Measurements from ENCODE around the gene NKD1.

The NKD1 gene

DNA sequence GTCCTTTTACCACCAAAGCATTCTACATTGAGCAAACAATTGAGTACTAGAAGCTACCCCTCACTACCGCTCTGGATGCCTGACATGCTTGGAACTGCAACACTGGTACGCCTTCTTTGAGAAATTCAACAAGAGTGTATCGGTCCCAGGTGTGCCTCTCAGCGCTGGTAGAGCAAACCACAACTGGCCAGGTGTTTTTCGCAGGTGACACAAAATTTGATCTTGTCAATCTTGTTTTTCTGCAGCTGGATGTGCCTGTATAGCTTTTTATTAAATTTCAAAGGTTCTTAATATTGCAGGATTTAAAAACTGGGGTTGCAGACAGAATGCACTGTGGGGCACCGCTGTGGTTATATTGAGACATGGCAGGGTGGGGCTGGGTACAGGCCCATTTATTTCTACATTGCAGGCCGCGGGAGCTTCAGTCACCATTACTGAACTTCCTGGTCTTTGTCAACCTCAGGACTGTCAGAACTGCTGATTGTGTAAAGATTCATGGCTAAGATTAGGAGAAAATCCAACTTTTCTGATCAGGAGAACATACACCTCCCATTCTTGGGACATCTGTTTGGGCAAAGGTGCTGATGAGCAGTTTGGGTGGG is 137.4 kb downstream of the NKD1 start:
- no peaks in the 10 kb centered on the region for H3K36me3 ChIP-seq (ENCODE audit: insufficient read depth, low read depth, low read length)
- H3K27ac ChIP-seq (ENCODE audit: low read length) = no peak overlapping the region
- no peaks in the 10 kb centered on the region for H3K27me3 ChIP-seq (ENCODE audit: insufficient read depth, low read length)
- H3K4me1 ChIP-seq (ENCODE audit: insufficient read depth, low read length) = no peaks in the 10 kb centered on the region
- H3K4me3 ChIP-seq (ENCODE audit: low read length) = no peak overlapping the region
- H3K9ac ChIP-seq (ENCODE audit: low read depth, low read length) = no peak overlapping the region
- H3K9me3 ChIP-seq (ENCODE audit: insufficient read depth, low read depth, low read length) = no peaks in the 10 kb centered on the region

GRCh38 chr16:50688083-50688482 is 139.9 kb downstream of the NKD1 start:
- H3K27ac ChIP-seq (ENCODE audit: low read length) = no peak overlapping the region
- no peak overlapping the region for H3K9ac ChIP-seq (ENCODE audit: low read depth, low read length)
- peaks cover 20% of the 10 kb centered on the region for H3K27me3 ChIP-seq (ENCODE audit: insufficient read depth, low read length)
- H3K9me3 ChIP-seq (ENCODE audit: insufficient read depth, low read depth, low read length) = no peaks in the 10 kb centered on the region
- H3K36me3 ChIP-seq (ENCODE audit: insufficient read depth, low read depth, low read length) = no peaks in the 10 kb centered on the region
- H3K4me3 ChIP-seq (ENCODE audit: low read length) = no peak overlapping the region
- no peaks in the 10 kb centered on the region for H3K4me1 ChIP-seq (ENCODE audit: insufficient read depth, low read length)

GRCh38 chr16:50688867-50689266 is 140.7 kb downstream of the NKD1 start:
- no peak overlapping the region for H3K27ac ChIP-seq (ENCODE audit: low read length)
- H3K9ac ChIP-seq (ENCODE audit: low read depth, low read length) = no peak overlapping the region
- no peaks in the 10 kb centered on the region for H3K4me1 ChIP-seq (ENCODE audit: insufficient read depth, low read length)
- no peaks in the 10 kb centered on the region for H3K9me3 ChIP-seq (ENCODE audit: insufficient read depth, low read depth, low read length)
- H3K4me3 ChIP-seq (ENCODE audit: low read length) = no peak overlapping the region
- no peaks in the 10 kb centered on the region for H3K36me3 ChIP-seq (ENCODE audit: insufficient read depth, low read depth, low read length)
- peaks cover 26% of the 10 kb centered on the region for H3K27me3 ChIP-seq (ENCODE audit: insufficient read depth, low read length)

DNA sequence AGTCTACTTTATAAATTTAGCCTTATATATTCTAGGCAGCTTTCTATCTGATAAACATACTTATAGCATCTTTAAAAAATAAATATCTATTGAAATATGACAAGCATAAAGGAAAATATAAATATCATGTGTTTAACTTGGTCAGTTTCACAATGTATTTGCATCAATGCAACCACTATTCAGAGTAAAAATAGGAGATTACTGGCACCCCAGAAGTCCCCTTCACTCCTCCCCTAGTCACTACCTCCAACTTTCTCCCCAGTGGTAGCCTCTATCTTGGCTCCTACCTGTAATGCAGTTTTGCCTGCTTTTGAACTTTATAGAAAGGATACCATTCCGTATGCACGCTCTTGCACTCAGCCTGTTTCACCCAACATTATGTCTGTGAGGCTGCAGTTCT is 142.0 kb downstream of the NKD1 start:
- Histone ChIP-seq H3K4me3 (ENCODE audit: low read length) (no peak overlapping the region), H3K27ac (ENCODE audit: low read length) (no peak overlapping the region), H3K4me1 (ENCODE audit: insufficient read depth, low read length) (no peaks in the 10 kb centered on the region), H3K27me3 (ENCODE audit: insufficient read depth, low read length) (peaks cover 39% of the 10 kb centered on the region), H3K9ac (ENCODE audit: low read depth, low read length) (no peak overlapping the region), H3K9me3 (ENCODE audit: insufficient read depth, low read depth, low read length) (no peaks in the 10 kb centered on the region), H3K36me3 (ENCODE audit: insufficient read depth, low read depth, low read length) (no peaks in the 10 kb centered on the region)

GRCh38 chr16:50692644-50692998 is 144.4 kb downstream of the NKD1 start:
- Histone ChIP-seq H3K9me3 (ENCODE audit: insufficient read depth, low read depth, low read length) (no peaks in the 10 kb centered on the region), H3K27me3 (ENCODE audit: insufficient read depth, low read length) (peaks cover 42% of the 10 kb centered on the region), H3K27ac (ENCODE audit: low read length) (no peak overlapping the region), H3K4me1 (ENCODE audit: insufficient read depth, low read length) (no peaks in the 10 kb centered on the region), H3K36me3 (ENCODE audit: insufficient read depth, low read depth, low read length) (no peaks in the 10 kb centered on the region), H3K9ac (ENCODE audit: low read depth, low read length) (no peak overlapping the region), H3K4me3 (ENCODE audit: low read length) (no peak overlapping the region)

DNA sequence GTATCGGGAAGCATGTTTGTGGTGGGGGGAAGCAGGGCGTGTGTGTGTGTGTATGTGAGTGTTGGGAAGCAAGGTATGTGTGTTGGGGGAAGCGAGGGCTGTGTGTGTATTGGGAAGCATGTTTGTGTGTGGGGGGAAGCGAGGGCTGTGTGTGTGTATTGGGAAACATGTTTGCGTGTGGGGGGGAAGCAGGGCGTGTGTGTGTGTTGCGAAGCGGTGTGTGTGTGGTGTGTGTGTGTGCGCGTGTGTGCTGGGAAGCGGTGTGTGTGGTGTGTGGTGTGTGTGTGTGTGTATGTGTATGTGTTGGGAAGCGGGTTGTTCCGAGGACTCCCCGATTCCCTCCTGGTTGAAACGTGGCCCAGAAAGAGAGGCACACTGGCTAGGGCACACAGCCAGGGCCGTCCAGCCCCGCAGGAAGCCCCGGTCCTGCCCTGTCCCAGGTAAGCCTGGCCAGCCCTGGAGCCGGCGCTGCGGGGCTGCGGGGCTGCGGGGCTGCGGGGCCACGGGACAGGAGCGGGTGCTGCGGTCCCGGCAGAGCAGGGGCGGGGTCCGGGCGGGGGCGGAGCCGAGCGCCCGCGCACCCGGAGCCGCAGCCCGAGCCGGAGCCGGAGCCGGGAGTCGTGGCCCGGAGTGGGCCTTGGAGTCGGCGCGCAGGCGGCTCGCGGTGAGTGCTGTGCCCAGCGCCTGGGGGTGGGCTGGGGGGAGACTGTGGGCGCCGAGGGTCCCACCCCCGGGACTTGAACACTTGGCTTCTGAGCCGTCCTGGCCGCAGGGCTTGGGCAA is 145.0 kb downstream of the NKD1 start, which contains the start of gene NOD2:
Gene NOD2, plus strand, starts transcription at position 608 of the 783 bp plus-strand sequence. CDS start 5,890 bp downstream, outside the sequence.
- Histone ChIP-seq H3K27me3 (ENCODE audit: insufficient read depth, low read length) (peaks cover 42% of the 10 kb centered on the region), H3K27ac (ENCODE audit: low read length) (no peak within 1 kb of the TSS), H3K4me3 (ENCODE audit: low read length) (peak within 1 kb of the TSS; percentile 69), H3K36me3 (ENCODE audit: insufficient read depth, low read depth, low read length) (no peaks in the 10 kb centered on the region), H3K9ac (ENCODE audit: low read depth, low read length) (peak within 1 kb of the TSS; percentile 49; the same call in 1 of the 2 replicates), H3K9me3 (ENCODE audit: insufficient read depth, low read depth, low read length) (no peaks in the 10 kb centered on the region), H3K4me1 (ENCODE audit: insufficient read depth, low read length) (no peaks in the 10 kb centered on the region)

GRCh38 chr16:50694206-50694605 is 146.0 kb downstream of the NKD1 start:
- H3K9ac ChIP-seq (ENCODE audit: low read depth, low read length) = no peak overlapping the region

DNA sequence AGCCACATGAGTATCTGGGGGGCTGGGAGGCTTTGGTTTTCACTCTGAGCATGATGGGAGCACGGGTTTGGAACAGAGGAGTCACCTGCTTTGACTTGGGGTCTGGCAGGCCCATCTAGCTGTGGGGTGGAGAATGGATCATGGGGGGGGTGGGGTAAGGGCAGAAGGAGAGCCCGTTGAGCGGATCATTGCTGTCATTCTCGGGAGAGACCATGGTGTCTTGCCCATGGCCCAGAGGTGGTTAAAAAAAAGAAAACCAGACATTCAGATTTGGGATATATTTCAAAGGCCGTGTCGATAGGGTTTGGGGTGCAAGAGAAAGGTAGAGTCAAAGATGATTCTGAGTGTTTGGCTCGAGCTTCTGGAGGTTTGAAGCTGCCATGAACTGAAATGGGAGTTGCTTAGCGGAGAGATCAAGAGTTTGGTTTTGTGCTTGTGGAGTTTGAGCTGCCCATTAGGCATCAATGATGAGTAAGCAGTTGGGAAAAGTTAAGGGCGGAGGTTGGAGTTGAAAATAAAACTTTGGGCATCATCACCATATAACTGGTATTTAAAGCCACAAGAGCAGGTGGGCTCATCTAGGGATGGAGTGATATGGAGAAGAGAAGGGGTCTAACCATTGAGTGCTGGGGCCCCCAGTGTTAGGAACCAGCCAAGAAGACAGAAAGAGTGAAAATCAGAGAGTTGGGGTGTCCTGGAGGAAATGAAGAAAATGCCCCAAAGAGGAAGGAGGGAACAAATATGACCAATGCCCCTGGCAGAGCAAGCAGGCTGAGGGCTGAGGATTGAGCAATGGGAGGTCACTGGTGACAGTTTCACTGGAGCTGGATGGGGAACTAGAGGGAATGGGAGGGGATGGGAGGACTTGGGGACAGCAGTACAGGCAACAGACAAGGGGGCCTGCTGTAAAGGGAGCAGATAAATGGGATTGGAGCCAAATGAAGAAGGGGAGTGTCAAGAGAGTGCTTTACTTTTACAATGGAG is 147.1 kb downstream of the NKD1 start:
- H3K9ac ChIP-seq (ENCODE audit: low read depth, low read length) = no peak overlapping the region
- peaks cover 42% of the 10 kb centered on the region for H3K27me3 ChIP-seq (ENCODE audit: insufficient read depth, low read length)
- H3K9me3 ChIP-seq (ENCODE audit: insufficient read depth, low read depth, low read length) = no peaks in the 10 kb centered on the region
- no peaks in the 10 kb centered on the region for H3K4me1 ChIP-seq (ENCODE audit: insufficient read depth, low read length)
- H3K27ac ChIP-seq (ENCODE audit: low read length) = no peak overlapping the region
- no peak overlapping the region for H3K4me3 ChIP-seq (ENCODE audit: low read length)
- H3K36me3 ChIP-seq (ENCODE audit: insufficient read depth, low read depth, low read length) = no peaks in the 10 kb centered on the region

More at GRCh38 chr16:50694206-50694605, 146.0 kb downstream of the NKD1 start:
- Histone ChIP-seq H3K9me3 (ENCODE audit: insufficient read depth, low read depth, low read length) (no peaks in the 10 kb centered on the region), H3K4me1 (ENCODE audit: insufficient read depth, low read length) (no peaks in the 10 kb centered on the region), H3K36me3 (ENCODE audit: insufficient read depth, low read depth, low read length) (no peaks in the 10 kb centered on the region), H3K4me3 (ENCODE audit: low read length) (no peak overlapping the region), H3K27ac (ENCODE audit: low read length) (no peak overlapping the region), H3K27me3 (ENCODE audit: insufficient read depth, low read length) (peaks cover 42% of the 10 kb centered on the region)

DNA sequence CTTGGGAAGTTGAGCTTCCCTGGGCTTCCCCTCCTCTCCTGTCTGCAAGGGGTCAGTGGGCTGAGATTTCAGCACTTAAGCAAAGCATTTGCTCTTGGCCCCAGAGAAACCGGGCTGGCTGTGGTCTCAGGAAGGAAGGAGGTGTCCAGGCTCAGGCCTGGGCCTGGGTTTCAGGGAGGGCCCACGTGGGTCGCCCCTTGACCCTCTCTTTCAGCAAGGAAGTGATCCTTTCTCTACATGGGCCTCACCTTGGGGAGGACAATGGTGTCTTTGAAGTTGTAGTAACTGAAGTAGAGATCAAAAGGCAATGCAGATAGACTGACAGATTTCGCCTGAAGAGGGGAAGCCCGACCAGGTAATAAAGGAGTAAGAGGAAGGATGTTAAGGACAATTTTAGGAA is 147.9 kb downstream of the NKD1 start:
- H3K9ac ChIP-seq (ENCODE audit: low read depth, low read length) = no peak overlapping the region
- H3K27ac ChIP-seq (ENCODE audit: low read length) = no peak overlapping the region
- H3K27me3 ChIP-seq (ENCODE audit: insufficient read depth, low read length) = peaks cover 40% of the 10 kb centered on the region
- H3K4me3 ChIP-seq (ENCODE audit: low read length) = no peak overlapping the region
- H3K4me1 ChIP-seq (ENCODE audit: insufficient read depth, low read length) = no peaks in the 10 kb centered on the region
- no peaks in the 10 kb centered on the region for H3K36me3 ChIP-seq (ENCODE audit: insufficient read depth, low read depth, low read length)
- no peaks in the 10 kb centered on the region for H3K9me3 ChIP-seq (ENCODE audit: insufficient read depth, low read depth, low read length)

DNA sequence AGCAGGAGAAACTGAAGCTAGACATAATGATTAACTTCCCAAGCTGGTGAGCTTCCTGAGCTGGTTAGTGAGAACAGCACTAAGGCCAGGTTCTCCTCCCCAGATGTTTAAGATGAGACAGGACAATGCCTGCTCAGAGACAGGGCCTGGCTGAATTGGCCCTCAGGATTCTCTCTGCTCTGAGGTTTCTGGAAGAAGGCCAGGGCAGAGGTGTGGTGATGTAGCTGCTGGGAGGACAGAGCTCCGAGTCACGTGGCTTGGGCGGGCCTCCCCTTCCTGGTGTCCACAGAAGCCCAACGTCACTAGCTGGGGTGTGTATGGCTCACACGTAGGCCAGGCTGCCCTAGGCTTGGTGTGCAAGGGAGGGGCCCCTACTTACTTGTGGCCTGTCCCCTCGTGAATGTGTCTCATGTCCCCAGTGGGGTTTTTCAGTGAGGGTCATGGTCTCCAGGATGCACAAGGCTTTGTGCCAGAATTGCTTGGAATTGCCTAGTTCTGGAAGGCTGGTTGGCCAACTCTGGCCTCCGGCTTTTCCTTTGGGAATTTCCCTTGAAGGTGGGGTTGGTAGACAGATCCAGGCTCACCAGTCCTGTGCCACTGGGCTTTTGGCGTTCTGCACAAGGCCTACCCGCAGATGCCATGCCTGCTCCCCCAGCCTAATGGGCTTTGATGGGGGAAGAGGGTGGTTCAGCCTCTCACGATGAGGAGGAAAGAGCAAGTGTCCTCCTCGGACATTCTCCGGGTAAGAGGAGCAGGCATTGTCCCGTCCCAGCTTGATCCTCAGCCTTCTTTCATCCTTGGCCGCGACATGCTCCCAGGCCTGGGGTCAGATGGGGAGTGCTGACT is 148.6 kb downstream of the NKD1 start:
- Histone ChIP-seq H3K4me1 (ENCODE audit: insufficient read depth, low read length) (no peaks in the 10 kb centered on the region), H3K4me3 (ENCODE audit: low read length) (no peak overlapping the region), H3K27me3 (ENCODE audit: insufficient read depth, low read length) (peaks cover 34% of the 10 kb centered on the region), H3K27ac (ENCODE audit: low read length) (no peak overlapping the region), H3K36me3 (ENCODE audit: insufficient read depth, low read depth, low read length) (no peaks in the 10 kb centered on the region), H3K9ac (ENCODE audit: low read depth, low read length) (no peak overlapping the region), H3K9me3 (ENCODE audit: insufficient read depth, low read depth, low read length) (no peaks in the 10 kb centered on the region)

DNA sequence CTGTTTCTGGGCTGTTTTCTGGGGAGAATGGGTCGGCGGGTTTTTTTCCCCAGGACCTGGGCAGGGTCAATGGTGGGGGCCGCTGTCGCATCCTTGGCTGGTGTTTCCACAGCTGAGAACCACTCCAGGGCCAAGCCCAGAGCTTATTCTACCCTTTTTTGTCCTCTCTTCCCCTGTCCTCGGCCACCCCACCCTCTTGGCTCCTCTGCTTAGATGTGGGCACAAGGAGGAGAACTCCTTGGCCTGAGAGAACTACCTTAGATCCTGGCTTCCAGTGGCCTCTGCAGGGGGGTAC is 149.2 kb downstream of the NKD1 start:
- Histone ChIP-seq H3K36me3 (ENCODE audit: insufficient read depth, low read depth, low read length) (no peaks in the 10 kb centered on the region), H3K27ac (ENCODE audit: low read length) (no peak overlapping the region), H3K4me3 (ENCODE audit: low read length) (no peak overlapping the region), H3K4me1 (ENCODE audit: insufficient read depth, low read length) (no peaks in the 10 kb centered on the region), H3K27me3 (ENCODE audit: insufficient read depth, low read length) (peaks cover 29% of the 10 kb centered on the region), H3K9me3 (ENCODE audit: insufficient read depth, low read depth, low read length) (no peaks in the 10 kb centered on the region), H3K9ac (ENCODE audit: low read depth, low read length) (no peak overlapping the region)

Data from iPS-20b (cell line).